NOMO-1 treated with DMSO at 0.1 percent for 48 hours (cell line): Measurements from ENCODE around the gene OR2T2.
"Not testable (repeated sequence)": the region's sequence is repeated elsewhere in the genome, so short reads cannot be mapped to it uniquely, and the experiment has no call there.

Experiments used
- DNase-seq: peaks from one replicate; lab custom pipeline; 2025; ENCODE audit not compliant: unreplicated experiment; lab: John Stamatoyannopoulos, UW

The OR2T2 gene

GRCh38 chr1:248445399-248445798 is at the start of gene OR2T2:
Gene OR2T2, plus strand, starts transcription at chr1:248445637. Its CDS starts 7,161 bp downstream, at chr1:248452798.
- DNase-seq: not testable (repeated sequence)

- DNase-seq: no peak
These were observed 42.7 kb upstream of the OR2T2 start, which contains the start of gene OR2T1 for GRCh38 chr1:248402748-248403147. Gene OR2T1, plus strand, starts transcription at chr1:248403048. Its CDS starts 3,100 bp downstream, at chr1:248406148.

GRCh38 chr1:248404024-248404423 is 41.4 kb upstream of the OR2T2 start:
- DNase-seq: no peak

- DNase-seq: no peak
These were observed 38.4 kb upstream of the OR2T2 start for GRCh38 chr1:248406721-248407692.

- DNase-seq: no peak
These were observed 29.2 kb upstream of the OR2T2 start for GRCh38 chr1:248416226-248416625.

- no peak for DNase-seq
These were observed 27.6 kb upstream of the OR2T2 start for GRCh38 chr1:248417854-248418253.

GRCh38 chr1:248421384-248421783 is 24.1 kb upstream of the OR2T2 start:
- no peak for DNase-seq

GRCh38 chr1:248427526-248428191 is 17.8 kb upstream of the OR2T2 start:
- not testable (repeated sequence) for DNase-seq

- not testable (repeated sequence) for DNase-seq
These were observed 17.3 kb upstream of the OR2T2 start for GRCh38 chr1:248428192-248428533.

- DNase-seq: not testable (repeated sequence)
These were observed 13.8 kb upstream of the OR2T2 start for GRCh38 chr1:248431683-248432082.

GRCh38 chr1:248432201-248432600 is 13.2 kb upstream of the OR2T2 start:
- not testable (repeated sequence) for DNase-seq

GRCh38 chr1:248433811-248434415 is 11.5 kb upstream of the OR2T2 start:
- DNase-seq: not testable (repeated sequence)

- DNase-seq: not testable (repeated sequence)
These were observed 10.5 kb upstream of the OR2T2 start for GRCh38 chr1:248434913-248435312.

GRCh38 chr1:248436303-248436702 is 9.1 kb upstream of the OR2T2 start:
- not testable (repeated sequence) for DNase-seq

GRCh38 chr1:248438668-248439067 is 6.8 kb upstream of the OR2T2 start:
- not testable (repeated sequence) for DNase-seq

GRCh38 chr1:248439283-248439682 is 6.2 kb upstream of the OR2T2 start:
- DNase-seq: not testable (repeated sequence)

GRCh38 chr1:248442500-248443277 is 2.7 kb upstream of the OR2T2 start:
- not testable (repeated sequence) for DNase-seq

- not testable (repeated sequence) for DNase-seq
These were observed 834 bp upstream of the OR2T2 start for GRCh38 chr1:248444603-248445002.

GRCh38 chr1:248448409-248449074 is 3.1 kb downstream of the OR2T2 start:
- DNase-seq: not testable (repeated sequence)
